Endothelial cell (in vitro differentiated cells): ENCODE data around the gene SNRPA. TPM values are rescaled to one million over a fixed set of nuclear protein-coding genes. Genes with fewer than 3 reads are reported as not detected.

Experiments used
- DNase-seq: peaks from one replicate; pipeline ENCODE4 v3.0.0; 2021; ENCODE audit warnings: low spot score
- H3K27ac Mint-ChIP-seq: one replicate; pipeline ENCODE4 v1.8.0; 2021; ENCODE audit warnings: mixed read lengths, inconsistent platforms; ENCODE audit not compliant: unreplicated experiment
- H3K27me3 Mint-ChIP-seq: one replicate; pipeline ENCODE4 v1.8.0; 2021; ENCODE audit warnings: mild to moderate bottlenecking, moderate library complexity, mixed read lengths, inconsistent platforms; ENCODE audit not compliant: unreplicated experiment
- H3K36me3 Mint-ChIP-seq: one replicate; pipeline ENCODE4 v1.8.0; 2021; ENCODE audit warnings: mild to moderate bottlenecking, low read depth, mixed read lengths, inconsistent platforms; ENCODE audit not compliant: unreplicated experiment
- H3K4me1 Mint-ChIP-seq: one replicate; pipeline ENCODE4 v1.8.0; 2021; ENCODE audit warnings: mild to moderate bottlenecking, mixed read lengths, inconsistent platforms; ENCODE audit not compliant: unreplicated experiment
- H3K4me3 Mint-ChIP-seq: one replicate; pipeline ENCODE4 v1.8.0; 2021; ENCODE audit warnings: mild to moderate bottlenecking, mixed read lengths, inconsistent platforms; ENCODE audit not compliant: unreplicated experiment
- H3K9me3 Mint-ChIP-seq: one replicate; pipeline ENCODE4 v1.8.0; 2021; ENCODE audit warnings: mixed read lengths, inconsistent platforms; ENCODE audit not compliant: unreplicated experiment
- CTCF ChIP-seq: fragments of 200-600 bp; sonication (generic); IDR thresholded peaks from one replicate; pipeline ENCODE4 v1.5.0; 2021; ENCODE audit warnings: antibody characterized with exemption; ENCODE audit not compliant: unreplicated experiment
- long read RNA-seq: library from polyadenylated mRNA; unstranded; transcript quantifications from one replicate; pipeline ENCODE4 v2.0.0, GENCODE V29; 2020; ENCODE audit not compliant: unreplicated experiment
- total RNA-seq: library from RNA; stranded (reverse); fragmentation: NEBNext Ultra II Directional; extraction: Animal tissue kit (Norgen Biotek cat#: 25700); gene quantifications from one replicate; pipeline ENCODE4 v1.2.1, GENCODE V29; 2021; ENCODE audit not compliant: unreplicated experiment

Gene SNRPA
- 101 TPM for total RNA-seq
- long read RNA-seq, transcript SNRPA-201 (6 exons, 1,621 nt): major isoform, 22 of 23 reads
- long read RNA-seq, partial matches to known transcripts: 0 of 23 reads
- long read RNA-seq, other reads (novel, unspliced or antisense): 1 of 23 reads

GRCh38 chr19:40750874-40751537 is at the start of gene SNRPA:
Gene SNRPA (plus strand): TSS chr19:40751203. CDS start chr19:40751409, 206 bp downstream.
- Mint-ChIP-seq H3K4me1 (peaks cover 50% of the 10 kb centered on the region), H3K27ac (peak within 1 kb of the TSS; percentile 99), H3K9me3 (no peaks in the 10 kb centered on the region), H3K27me3 (peaks cover 24% of the 10 kb centered on the region), H3K4me3 (peak within 1 kb of the TSS; percentile 99), H3K36me3 (peaks cover 24% of the 10 kb centered on the region)
- no peak for TF ChIP-seq CTCF
- peak; percentile 93 for DNase-seq

- peaks cover 11% of the 10 kb centered on the region for H3K36me3 Mint-ChIP-seq
- no peaks in the 10 kb centered on the region for H3K9me3 Mint-ChIP-seq
- peaks cover 4% of the 10 kb centered on the region for H3K4me1 Mint-ChIP-seq
- DNase-seq: no peak
- peaks cover 4% of the 10 kb centered on the region for H3K27me3 Mint-ChIP-seq
- H3K4me3 Mint-ChIP-seq: no peak overlapping the region
- H3K27ac Mint-ChIP-seq: no peak overlapping the region
- no peak for TF ChIP-seq CTCF
Observed at GRCh38 chr19:40701758-40702157, 49.2 kb upstream of the SNRPA start.

- Mint-ChIP-seq H3K9me3 (no peaks in the 10 kb centered on the region), H3K4me3 (peak overlapping the region; percentile 14), H3K36me3 (peaks cover 11% of the 10 kb centered on the region), H3K27ac (no peak overlapping the region), H3K4me1 (peaks cover 4% of the 10 kb centered on the region), H3K27me3 (peaks cover 4% of the 10 kb centered on the region)
- TF ChIP-seq CTCF: peak; percentile 21
- DNase-seq: peak; percentile 67
Observed at GRCh38 chr19:40702337-40703012, 48.5 kb upstream of the SNRPA start.

GRCh38 chr19:40703029-40703755 is 47.8 kb upstream of the SNRPA start:
- no peak for TF ChIP-seq CTCF
- H3K27ac Mint-ChIP-seq: no peak overlapping the region
- peaks cover 4% of the 10 kb centered on the region for H3K4me1 Mint-ChIP-seq
- peak overlapping the region; percentile 2 for H3K4me3 Mint-ChIP-seq
- peaks cover 11% of the 10 kb centered on the region for H3K36me3 Mint-ChIP-seq
- no peak for DNase-seq
- H3K9me3 Mint-ChIP-seq: no peaks in the 10 kb centered on the region
- peaks cover 4% of the 10 kb centered on the region for H3K27me3 Mint-ChIP-seq
